Osteocyte (in vitro differentiated cells): Measurements from ENCODE around the gene ERN1. TPM values are rescaled to one million over a fixed set of nuclear protein-coding genes. Genes with fewer than 3 reads are reported as not detected.

Experiments used
- DNase-seq: peaks from one replicate; pipeline ENCODE4 v3.0.0; 2021; ENCODE audit warnings: mixed read lengths; ENCODE audit not compliant: unreplicated experiment; ENCODE audit errors: extremely low spot score
- H3K27ac Mint-ChIP-seq: one replicate; pipeline ENCODE4 v1.8.0; 2021; ENCODE audit warnings: mild to moderate bottlenecking, mixed read lengths; ENCODE audit not compliant: unreplicated experiment
- H3K27me3 Mint-ChIP-seq: one replicate; pipeline ENCODE4 v1.8.0; 2021; ENCODE audit warnings: mixed read lengths; ENCODE audit not compliant: unreplicated experiment
- H3K36me3 Mint-ChIP-seq: one replicate; pipeline ENCODE4 v1.8.0; 2021; ENCODE audit warnings: mixed read lengths; ENCODE audit not compliant: unreplicated experiment
- H3K4me1 Mint-ChIP-seq: one replicate; pipeline ENCODE4 v1.8.0; 2021; ENCODE audit warnings: mixed read lengths; ENCODE audit not compliant: unreplicated experiment
- H3K4me3 Mint-ChIP-seq: one replicate; pipeline ENCODE4 v1.8.0; 2021; ENCODE audit warnings: mild to moderate bottlenecking, moderate library complexity, mixed read lengths; ENCODE audit not compliant: unreplicated experiment
- H3K9me3 Mint-ChIP-seq: one replicate; pipeline ENCODE4 v1.8.0; 2021; ENCODE audit warnings: mixed read lengths; ENCODE audit not compliant: unreplicated experiment
- total RNA-seq: library from RNA; stranded (reverse); gene quantifications from 2 replicates; pipeline ENCODE4 v1.2.1, GENCODE V29; 2021
- TF ChIP-seq, protein P1 (sequence below): fragments of 200-600 bp; sonication (generic); IDR thresholded peaks from 2 replicates; pipeline ENCODE4 v1.5.0; 2021; ENCODE audit warnings: antibody characterized with exemption, mild to moderate bottlenecking, moderate library complexity

Gene ERN1
- total RNA-seq, 1 donor from 2014 or later: 21.4 TPM

DNA sequence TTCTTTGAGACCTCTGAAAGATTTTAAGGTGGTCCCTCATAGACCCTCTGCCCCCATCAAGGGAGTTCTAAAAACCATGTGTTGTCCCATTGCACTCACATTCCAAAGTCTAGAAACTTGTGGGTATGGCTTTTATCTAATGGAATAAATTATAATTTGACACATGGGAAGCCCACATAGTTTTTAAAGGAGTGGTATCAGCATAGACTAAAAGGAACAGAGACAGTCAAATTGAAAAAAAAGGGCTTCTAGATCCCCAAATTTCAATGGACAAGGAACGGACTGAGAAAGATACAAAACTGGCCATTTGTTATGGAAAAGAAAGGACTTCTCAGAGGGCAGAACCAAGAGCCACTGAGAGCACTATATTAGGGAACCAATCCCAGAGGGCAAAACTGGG, 60.8 kb downstream of the ERN1 start:
- Mint-ChIP-seq H3K9me3 (peaks cover 26% of the 10 kb centered on the region), H3K36me3 (peaks cover 64% of the 10 kb centered on the region), H3K27me3 (no peaks in the 10 kb centered on the region), H3K4me1 (no peaks in the 10 kb centered on the region), H3K4me3 (no peak overlapping the region), H3K27ac (no peak overlapping the region)
- TF ChIP-seq, protein P1, sequence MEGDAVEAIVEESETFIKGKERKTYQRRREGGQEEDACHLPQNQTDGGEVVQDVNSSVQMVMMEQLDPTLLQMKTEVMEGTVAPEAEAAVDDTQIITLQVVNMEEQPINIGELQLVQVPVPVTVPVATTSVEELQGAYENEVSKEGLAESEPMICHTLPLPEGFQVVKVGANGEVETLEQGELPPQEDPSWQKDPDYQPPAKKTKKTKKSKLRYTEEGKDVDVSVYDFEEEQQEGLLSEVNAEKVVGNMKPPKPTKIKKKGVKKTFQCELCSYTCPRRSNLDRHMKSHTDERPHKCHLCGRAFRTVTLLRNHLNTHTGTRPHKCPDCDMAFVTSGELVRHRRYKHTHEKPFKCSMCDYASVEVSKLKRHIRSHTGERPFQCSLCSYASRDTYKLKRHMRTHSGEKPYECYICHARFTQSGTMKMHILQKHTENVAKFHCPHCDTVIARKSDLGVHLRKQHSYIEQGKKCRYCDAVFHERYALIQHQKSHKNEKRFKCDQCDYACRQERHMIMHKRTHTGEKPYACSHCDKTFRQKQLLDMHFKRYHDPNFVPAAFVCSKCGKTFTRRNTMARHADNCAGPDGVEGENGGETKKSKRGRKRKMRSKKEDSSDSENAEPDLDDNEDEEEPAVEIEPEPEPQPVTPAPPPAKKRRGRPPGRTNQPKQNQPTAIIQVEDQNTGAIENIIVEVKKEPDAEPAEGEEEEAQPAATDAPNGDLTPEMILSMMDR: no peak
- DNase-seq: no peak

DNA sequence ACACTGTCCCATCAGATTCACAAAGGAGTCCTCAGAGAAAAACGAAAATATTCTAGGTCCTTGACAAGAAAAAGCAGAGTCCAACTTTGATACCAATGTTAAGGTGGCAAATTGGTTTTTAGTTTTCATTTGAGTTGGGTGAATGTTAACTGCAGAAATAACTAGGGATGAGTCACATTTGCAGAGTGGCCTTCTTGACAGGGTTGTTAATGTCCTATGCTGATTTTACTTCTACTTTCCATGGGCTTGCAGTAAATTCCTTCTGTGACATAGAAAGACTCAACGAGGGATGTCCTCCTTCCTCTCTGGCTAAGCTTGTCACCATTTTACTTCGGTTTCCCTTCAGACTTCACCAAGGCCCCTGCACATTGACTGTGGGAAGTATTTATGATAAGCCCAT, 62.3 kb downstream of the ERN1 start:
- no peaks in the 10 kb centered on the region for H3K27me3 Mint-ChIP-seq
- no peak for DNase-seq
- H3K36me3 Mint-ChIP-seq: peaks cover 65% of the 10 kb centered on the region
- H3K27ac Mint-ChIP-seq: no peak overlapping the region
- H3K4me3 Mint-ChIP-seq: no peak overlapping the region
- no peaks in the 10 kb centered on the region for H3K4me1 Mint-ChIP-seq
- TF ChIP-seq, protein P1: no peak
- peaks cover 26% of the 10 kb centered on the region for H3K9me3 Mint-ChIP-seq

GRCh38 chr17:64066716-64067115, 63.2 kb downstream of the ERN1 start:
- no peak overlapping the region for H3K27ac Mint-ChIP-seq
- DNase-seq: no peak
- H3K27me3 Mint-ChIP-seq: no peaks in the 10 kb centered on the region
- peaks cover 59% of the 10 kb centered on the region for H3K36me3 Mint-ChIP-seq
- TF ChIP-seq, protein P1: no peak
- peaks cover 26% of the 10 kb centered on the region for H3K9me3 Mint-ChIP-seq
- H3K4me1 Mint-ChIP-seq: no peaks in the 10 kb centered on the region
- no peak overlapping the region for H3K4me3 Mint-ChIP-seq

GRCh38 chr17:64065161-64065560, 64.8 kb downstream of the ERN1 start:
- Mint-ChIP-seq H3K27me3 (no peaks in the 10 kb centered on the region), H3K4me1 (no peaks in the 10 kb centered on the region), H3K36me3 (peaks cover 55% of the 10 kb centered on the region), H3K4me3 (no peak overlapping the region), H3K27ac (no peak overlapping the region), H3K9me3 (peaks cover 17% of the 10 kb centered on the region)
- TF ChIP-seq, protein P1: no peak
- DNase-seq: no peak

DNA sequence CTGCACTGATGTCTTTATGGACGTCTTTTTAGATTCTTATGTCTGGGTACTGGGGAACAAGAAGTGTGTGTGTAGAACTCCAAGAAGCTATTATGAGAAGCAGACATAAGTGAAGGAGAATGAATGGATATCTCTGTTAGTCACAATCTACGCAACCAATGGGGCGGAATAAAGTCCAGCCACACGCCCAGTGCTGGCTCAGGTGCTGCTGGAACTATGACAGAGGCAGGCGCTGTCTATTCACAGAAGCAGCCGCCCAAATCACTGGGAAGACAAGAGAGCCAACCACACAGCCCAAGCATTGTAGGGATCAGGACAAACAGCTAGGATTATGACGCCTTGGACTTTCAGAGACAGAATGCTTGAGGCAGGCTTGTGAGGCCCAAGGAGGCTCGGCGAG, 65.6 kb downstream of the ERN1 start:
- no peak overlapping the region for H3K4me3 Mint-ChIP-seq
- TF ChIP-seq, protein P1: no peak
- DNase-seq: no peak
- peaks cover 9% of the 10 kb centered on the region for H3K9me3 Mint-ChIP-seq
- peaks cover 53% of the 10 kb centered on the region for H3K36me3 Mint-ChIP-seq
- H3K27ac Mint-ChIP-seq: no peak overlapping the region
- no peaks in the 10 kb centered on the region for H3K27me3 Mint-ChIP-seq
- no peaks in the 10 kb centered on the region for H3K4me1 Mint-ChIP-seq
